Pancreas (tissue), 10 donors: ENCODE results near the gene FCRLB. TPM values are rescaled to one million over a fixed set of nuclear protein-coding genes. Genes with fewer than 3 reads are reported as not detected.

Experiments used
- ATAC-seq, 4 donors: fragments of 200-7000 bp; cut with Tn5 transposase; one replicate each; pipeline versions ENCODE4 v1.8.0 to v1.9.1; 2020; ENCODE audit warnings: mild to moderate bottlenecking in 4 of 4, moderate library complexity in 4 of 4
- DNase-seq, 6 donors: peaks; one replicate each; pipeline ENCODE4 v3.0.0-alpha.2; 2020
- FAIRE-seq: peaks from 2 replicates; lab custom pipeline; 2012; peaks lifted over from hg19 to GRCh38; lab: Jason Lieb, UNC
- H3K27ac ChIP-seq, 4 donors: fragments of 200-600 bp; sonication (generic); 1 replicate in 3 of 4; 2 replicates in 1 of 4; pipeline versions ENCODE4 v1.5.0 to v1.8.0; 2020
- H3K27me3 ChIP-seq, 4 donors: fragments of 200-600 bp; one replicate each; pipeline ENCODE4 v1.8.0; 2021
- H3K36me3 ChIP-seq, 3 donors: fragments of 200-600 bp; sonication (generic) in 1 of 3; one replicate each; pipeline versions ENCODE4 v1.5.0 to v1.8.0; 2020 to 2021
- H3K4me1 ChIP-seq, 3 donors: fragments of 200-600 bp; one replicate each; pipeline ENCODE4 v1.8.0; 2021
- H3K4me3 ChIP-seq, 4 donors: fragments of 200-600 bp; sonication (generic) in 2 of 4; one replicate each; pipeline versions ENCODE4 v1.5.0 to v1.8.0; 2020 to 2021
- H3K9me3 ChIP-seq, 4 donors: fragments of 200-600 bp; one replicate each; pipeline ENCODE4 v1.8.0; 2021
- CTCF ChIP-seq, 4 donors: fragments of 200-600 bp; sonication (generic) in 3 of 4; IDR thresholded peaks; one replicate each; pipeline versions ENCODE4 v1.5.0 to v1.8.0; 2021; ENCODE audit warnings: antibody characterized with exemption in 4 of 4
- WGBS, 2 donors: extraction: QIAGEN DNeasy Blood & Tissue Kit; methylation state at CpG; one replicate each; pipeline ENCODE4 v1.1.7; 2013; 5-methylcytosine and 5-hydroxymethylcytosine counted together
- intact Hi-C, 3 donors: fragments of 100-400 bp; cut with DNase I; formaldehyde crosslinking; loops; one replicate each; pipeline versions ENCODE4 v1.11.1 to v1.14.2; 2022
- polyA plus RNA-seq, 2 donors: library from polyadenylated mRNA; stranded (reverse); fragments of 200-250 nt; gene quantifications; one replicate each; pipeline ENCODE4 v1.2.3, GENCODE V29; 2013
- total RNA-seq, 6 donors: library from RNA; stranded (reverse); fragmentation: NEBNext Ultra II Directional in 4 of 6; extraction: Animal tissue kit (Norgen Biotek cat#: 25700) in 4 of 6; gene quantifications; one replicate each; pipeline versions ENCODE4 v1.2.1 to v1.2.4, GENCODE V29; 2021 to 2023
- donor health status: healthy with polysubstance abuse.
- donor health status: DM: no; HTN: no; CAD: no; lungs with moderate emphysema.
- donor health status: DM: no; HTN: no; CAD: no.
- donor health status: control.
- donor health status: control.
- donor health status: Bipolar disorder and iron deficiency.
- donor health status: DM: yes; HTN: yes; CAD: no.
- donor health status: DM: no; HTN: no; CAD: no.
- donor health status: DM: no; HTN: no; CAD: no.
- donor health status: DM: yes; HTN: yes; CAD: no.

Gene FCRLB
- total and polyA plus RNA-seq, 8 donors = 0.14 to 0.51 (median 0.36) TPM

GRCh38 chr1:161740921-161741320, 19.6 kb downstream of the FCRLB start:
- no peak for DNase-seq
- Histone ChIP-seq H3K9me3 (no peaks in the 10 kb centered on the region), H3K36me3 (no peaks in the 10 kb centered on the region), H3K27me3 (no peaks in the 10 kb centered on the region), H3K4me3 (no peak overlapping the region), H3K27ac (no peak overlapping the region), H3K4me1 (no peaks in the 10 kb centered on the region)
- WGBS, 2 donors = 59 to 69% methylated on average over 6 of the region's 6 CpGs
- no peak for FAIRE-seq
- no peak for TF ChIP-seq CTCF (IDR thresholded peaks at IDR 0.05)
- intact Hi-C loops = no loop called here
- peak in 1 of 4 donors; percentile 17 for ATAC-seq

- FAIRE-seq (no peak), ATAC-seq (no peak), DNase-seq (no peak)
- Histone ChIP-seq H3K4me3 (no peak overlapping the region), H3K27ac (no peak overlapping the region), H3K4me1 (no peaks in the 10 kb centered on the region), H3K27me3 (no peaks in the 10 kb centered on the region), H3K36me3 (no peaks in the 10 kb centered on the region), H3K9me3 (no peaks in the 10 kb centered on the region)
- 65 to 71% methylated on average over 9 of the region's 9 CpGs for WGBS, 2 donors
- intact Hi-C loops = no loop called here
- TF ChIP-seq CTCF (IDR thresholded peaks at IDR 0.05) = no peak
Observed at GRCh38 chr1:161743231-161743630, 21.9 kb downstream of the FCRLB start.

DNA sequence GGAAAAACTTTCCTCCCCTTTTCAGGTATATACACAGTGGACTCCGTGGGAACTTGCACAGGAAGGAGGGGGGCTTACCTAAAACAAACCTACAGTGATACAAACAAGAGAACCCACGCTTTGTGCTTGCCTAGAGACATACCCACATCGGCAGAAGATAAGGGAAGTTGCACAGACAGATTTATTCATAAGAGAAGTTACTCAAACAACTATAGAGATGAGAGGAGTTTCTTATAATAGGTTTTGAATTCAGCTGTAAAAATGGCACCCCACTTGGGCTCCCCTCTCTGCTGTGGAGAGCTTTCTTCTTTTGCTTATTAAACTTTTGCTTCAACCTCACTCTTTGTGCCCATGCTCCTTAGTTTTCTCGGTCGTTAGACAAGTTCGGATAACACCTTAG, 26.5 kb downstream of the FCRLB start:
- Histone ChIP-seq H3K4me3 (no peak overlapping the region), H3K27ac (no peak overlapping the region), H3K36me3 (peaks cover 0 to 5% (median 0%) of the 10 kb centered on the region in 3 donors), H3K9me3 (no peaks in the 10 kb centered on the region), H3K4me1 (peaks cover 0 to 15% (median 10%) of the 10 kb centered on the region in 3 donors), H3K27me3 (no peaks in the 10 kb centered on the region)
- FAIRE-seq (no peak), ATAC-seq (no peak), DNase-seq (no peak)
- intact Hi-C loops = no loop called here
- WGBS, 2 donors = 25 to 28% methylated on average over 6 of the region's 6 CpGs
- TF ChIP-seq CTCF (IDR thresholded peaks at IDR 0.05) = no peak

DNA sequence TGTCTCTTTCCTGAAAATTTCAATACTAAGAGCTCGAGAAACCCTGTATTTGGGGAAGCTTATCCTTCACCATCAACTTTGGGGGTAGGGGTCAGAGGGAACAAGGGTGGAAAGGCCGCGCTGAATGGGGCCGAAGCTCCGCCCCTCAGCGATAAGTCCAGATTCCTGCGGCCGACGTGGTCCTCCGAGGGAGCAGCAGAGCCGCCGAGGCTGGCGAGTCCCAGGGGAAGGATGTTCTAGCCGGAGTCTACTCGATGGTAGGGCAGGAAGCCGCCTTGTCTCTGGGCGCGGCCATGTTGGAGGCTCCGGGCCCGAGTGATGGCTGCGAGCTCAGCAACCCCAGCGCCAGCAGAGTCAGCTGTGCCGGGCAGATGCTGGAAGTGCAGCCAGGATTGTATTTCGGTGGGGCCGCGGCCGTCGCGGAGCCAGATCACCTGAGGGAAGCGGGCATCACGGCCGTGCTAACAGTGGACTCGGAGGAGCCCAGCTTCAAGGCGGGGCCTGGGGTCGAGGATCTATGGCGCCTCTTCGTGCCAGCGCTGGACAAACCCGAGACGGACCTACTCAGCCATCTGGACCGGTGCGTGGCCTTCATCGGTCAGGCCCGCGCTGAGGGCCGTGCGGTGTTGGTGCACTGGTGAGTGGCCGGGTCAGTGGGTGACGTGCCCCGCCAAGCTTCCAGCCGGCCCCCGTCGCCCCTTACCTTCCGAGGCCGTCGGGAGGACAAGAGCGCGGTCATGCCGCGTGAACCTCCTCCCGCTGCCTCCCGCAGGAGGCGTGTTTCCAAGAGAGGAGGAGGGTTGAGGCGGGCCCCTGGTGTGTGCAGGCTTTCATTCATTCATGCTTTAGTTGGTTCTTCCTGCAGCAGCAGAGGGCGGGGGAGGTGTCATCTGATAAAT, 28.4 kb downstream of the FCRLB start, which contains the start of gene DUSP12:
Gene DUSP12 (plus strand): TSS at position 278 of the 899 bp plus-strand sequence. CDS start 16 bp downstream, at position 294.
- H3K27ac ChIP-seq = peak within 1 kb of the TSS; percentile 63 to 85 (median 66)
- DNase-seq (peak; percentile 90 to 97 (median 91)), FAIRE-seq (peak; percentile 56), ATAC-seq (peak; percentile 99 to 100 (median 100))
- peak within 1 kb of the TSS; percentile 73 to 95 (median 88) for H3K4me3 ChIP-seq
- H3K9me3 ChIP-seq = no peaks in the 10 kb centered on the region
- no peak for TF ChIP-seq CTCF (IDR thresholded peaks at IDR 0.05)
- peaks cover 0 to 25% (median 4%) of the 10 kb centered on the region in 3 donors for H3K36me3 ChIP-seq
- WGBS, 2 donors = 0% methylated on average over 60 to 65 of the region's 65 CpGs
- peaks cover 0 to 15% (median 10%) of the 10 kb centered on the region in 3 donors for H3K4me1 ChIP-seq
- intact Hi-C loops = no loop called here
- H3K27me3 ChIP-seq = no peaks in the 10 kb centered on the region
